ENCODE results near the gene CYSTM1. TPM values are rescaled to one million over a fixed set of nuclear protein-coding genes. Genes with fewer than 3 reads are reported as not detected.

CYSTM1 gene
- total RNA-seq, 1 donor from 2014 or later, result 51.6 TPM

DNA sequence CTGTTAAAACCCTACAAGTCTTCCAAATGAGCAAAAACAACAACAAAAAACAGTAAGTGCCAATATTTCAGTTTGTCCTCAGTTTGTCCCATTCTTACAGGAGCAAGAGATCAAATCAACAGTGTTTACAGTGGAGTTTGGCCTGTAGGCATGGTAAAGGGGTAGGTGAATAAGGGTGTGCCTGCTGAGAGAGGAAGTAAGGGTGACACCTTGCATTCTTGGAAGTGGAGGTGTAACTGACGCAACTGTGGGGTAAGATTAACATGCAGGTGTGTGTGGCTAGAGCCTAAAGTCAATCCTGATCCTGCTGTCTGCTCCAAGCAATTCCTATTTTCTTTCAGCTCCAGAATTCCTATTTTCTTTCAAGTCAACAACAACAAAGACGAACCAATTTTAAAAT, 84.5 kb downstream of the CYSTM1 start:
- intact Hi-C loops (cut with DNase I), result no loop called here
- H3K36me3 ChIP-seq, result peaks cover 0 to 3% of the 10 kb centered on the region in 2 donors
- H3K4me3 ChIP-seq, result no peak overlapping the region
- no peaks in the 10 kb centered on the region for H3K9me3 ChIP-seq
- TF ChIP-seq, protein P1, sequence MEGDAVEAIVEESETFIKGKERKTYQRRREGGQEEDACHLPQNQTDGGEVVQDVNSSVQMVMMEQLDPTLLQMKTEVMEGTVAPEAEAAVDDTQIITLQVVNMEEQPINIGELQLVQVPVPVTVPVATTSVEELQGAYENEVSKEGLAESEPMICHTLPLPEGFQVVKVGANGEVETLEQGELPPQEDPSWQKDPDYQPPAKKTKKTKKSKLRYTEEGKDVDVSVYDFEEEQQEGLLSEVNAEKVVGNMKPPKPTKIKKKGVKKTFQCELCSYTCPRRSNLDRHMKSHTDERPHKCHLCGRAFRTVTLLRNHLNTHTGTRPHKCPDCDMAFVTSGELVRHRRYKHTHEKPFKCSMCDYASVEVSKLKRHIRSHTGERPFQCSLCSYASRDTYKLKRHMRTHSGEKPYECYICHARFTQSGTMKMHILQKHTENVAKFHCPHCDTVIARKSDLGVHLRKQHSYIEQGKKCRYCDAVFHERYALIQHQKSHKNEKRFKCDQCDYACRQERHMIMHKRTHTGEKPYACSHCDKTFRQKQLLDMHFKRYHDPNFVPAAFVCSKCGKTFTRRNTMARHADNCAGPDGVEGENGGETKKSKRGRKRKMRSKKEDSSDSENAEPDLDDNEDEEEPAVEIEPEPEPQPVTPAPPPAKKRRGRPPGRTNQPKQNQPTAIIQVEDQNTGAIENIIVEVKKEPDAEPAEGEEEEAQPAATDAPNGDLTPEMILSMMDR (IDR thresholded peaks at IDR 0.05), result no peak
- TF ChIP-seq POLR2AphosphoS5 (IDR thresholded peaks at IDR 0.05; ENCODE audit: insufficient read depth in 1 of 2, low read depth in 1 of 2) (no peak), POLR2A (IDR thresholded peaks at IDR 0.05) (no peak)
- no peak overlapping the region for H3K27ac ChIP-seq
- peaks cover 21% of the 10 kb centered on the region for H3K4me1 ChIP-seq
- peak in 1 of 2 donors; percentile 42 for DNase-seq (ENCODE audit: extremely low spot score in 2 of 2)
- H3K27me3 ChIP-seq, result no peaks in the 10 kb centered on the region

DNA sequence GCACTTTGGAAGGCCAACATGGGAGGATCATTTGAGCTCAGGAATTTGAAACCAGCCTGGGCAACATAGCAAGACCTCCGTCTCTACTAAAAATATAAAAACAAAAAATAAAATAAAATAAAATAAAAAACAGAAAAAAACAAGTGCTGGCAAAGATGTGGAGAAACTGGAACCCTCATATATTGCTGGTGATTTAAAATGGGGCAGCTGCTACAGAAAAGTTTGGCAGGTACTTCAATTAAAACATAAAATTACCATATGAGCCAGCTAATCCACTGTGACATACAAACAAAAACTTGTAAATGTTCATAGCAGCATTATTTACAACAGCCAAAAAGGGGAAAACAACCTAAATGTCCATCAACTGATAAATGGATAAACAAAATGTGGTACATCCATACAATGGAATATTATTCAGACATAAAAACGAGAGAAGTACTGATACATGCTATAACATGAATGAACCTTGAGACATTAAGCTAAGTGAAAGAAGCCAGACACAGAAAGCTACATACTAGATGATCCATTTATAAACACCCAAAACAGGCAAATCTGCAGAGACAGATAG, 85.2 kb downstream of the CYSTM1 start:
- no peak for TF ChIP-seq POLR2A (IDR thresholded peaks at IDR 0.05)
- no peak for TF ChIP-seq POLR2AphosphoS5 (IDR thresholded peaks at IDR 0.05; ENCODE audit: insufficient read depth in 1 of 2, low read depth in 1 of 2)
- TF ChIP-seq, protein P1 (IDR thresholded peaks at IDR 0.05), result no peak
- Histone ChIP-seq H3K4me1 (peaks cover 17% of the 10 kb centered on the region), H3K27ac (no peak overlapping the region), H3K4me3 (no peak overlapping the region), H3K27me3 (no peaks in the 10 kb centered on the region), H3K9me3 (no peaks in the 10 kb centered on the region), H3K36me3 (peaks cover 0 to 3% of the 10 kb centered on the region in 2 donors)
- intact Hi-C loops (cut with DNase I), result no loop called here
- peak in 1 of 2 donors; percentile 2 for DNase-seq (ENCODE audit: extremely low spot score in 2 of 2)

GRCh38 chr5:140261403-140262171, 86.6 kb downstream of the CYSTM1 start:
- peaks cover 21% of the 10 kb centered on the region for H3K4me1 ChIP-seq
- intact Hi-C loops (cut with DNase I), result no loop called here
- no peak overlapping the region for H3K4me3 ChIP-seq

GRCh38 chr5:140262221-140262620, 87.2 kb downstream of the CYSTM1 start:
- intact Hi-C loops (cut with DNase I), result no loop called here
- no peaks in the 10 kb centered on the region for H3K9me3 ChIP-seq
- DNase-seq (ENCODE audit: extremely low spot score in 2 of 2), result no peak
- peak overlapping the region; percentile 57 for H3K27ac ChIP-seq
- H3K27me3 ChIP-seq, result no peaks in the 10 kb centered on the region
- peaks cover 26% of the 10 kb centered on the region for H3K4me1 ChIP-seq
- TF ChIP-seq, protein P1 (IDR thresholded peaks at IDR 0.05), result no peak
- TF ChIP-seq POLR2A (IDR thresholded peaks at IDR 0.05) (no peak), POLR2AphosphoS5 (IDR thresholded peaks at IDR 0.05; ENCODE audit: insufficient read depth in 1 of 2, low read depth in 1 of 2) (no peak)
- peaks cover 0 to 3% of the 10 kb centered on the region in 2 donors for H3K36me3 ChIP-seq
- no peak overlapping the region for H3K4me3 ChIP-seq

More at GRCh38 chr5:140261403-140262171, 86.6 kb downstream of the CYSTM1 start:
- TF ChIP-seq POLR2AphosphoS5 (IDR thresholded peaks at IDR 0.05; ENCODE audit: insufficient read depth in 1 of 2, low read depth in 1 of 2), result peak in 1 of 2 donors; percentile 83
- TF ChIP-seq, protein P1 (IDR thresholded peaks at IDR 0.05), result no peak
- H3K36me3 ChIP-seq, result peaks cover 0 to 3% of the 10 kb centered on the region in 2 donors
- no peak for DNase-seq (ENCODE audit: extremely low spot score in 2 of 2)
- H3K27me3 ChIP-seq, result no peaks in the 10 kb centered on the region
- peak overlapping the region; percentile 57 for H3K27ac ChIP-seq
- H3K9me3 ChIP-seq, result no peaks in the 10 kb centered on the region

- Histone ChIP-seq H3K9me3 (no peaks in the 10 kb centered on the region), H3K27ac (no peak overlapping the region), H3K36me3 (no peaks in the 10 kb centered on the region), H3K4me3 (no peak overlapping the region), H3K27me3 (no peaks in the 10 kb centered on the region), H3K4me1 (peaks cover 26% of the 10 kb centered on the region)
- DNase-seq (ENCODE audit: extremely low spot score in 2 of 2), result no peak
- no peak for TF ChIP-seq POLR2A (IDR thresholded peaks at IDR 0.05)
- no peak for TF ChIP-seq POLR2AphosphoS5 (IDR thresholded peaks at IDR 0.05; ENCODE audit: insufficient read depth in 1 of 2, low read depth in 1 of 2)
- TF ChIP-seq, protein P1 (IDR thresholded peaks at IDR 0.05), result no peak
- intact Hi-C loops (cut with DNase I), result no loop called here
These were observed 87.9 kb downstream of the CYSTM1 start for GRCh38 chr5:140262839-140263238.
